HG02885 (cell line): ENCODE measurements around the gene BEST2.

Experiments
- ATAC-seq: cut with Tn5 transposase; IDR thresholded peaks from one replicate; pipeline ENCODE4 v1.9.1; 2021; ENCODE audit warnings: mild to moderate bottlenecking; ENCODE audit not compliant: unreplicated experiment, poor library complexity

The BEST2 gene

DNA sequence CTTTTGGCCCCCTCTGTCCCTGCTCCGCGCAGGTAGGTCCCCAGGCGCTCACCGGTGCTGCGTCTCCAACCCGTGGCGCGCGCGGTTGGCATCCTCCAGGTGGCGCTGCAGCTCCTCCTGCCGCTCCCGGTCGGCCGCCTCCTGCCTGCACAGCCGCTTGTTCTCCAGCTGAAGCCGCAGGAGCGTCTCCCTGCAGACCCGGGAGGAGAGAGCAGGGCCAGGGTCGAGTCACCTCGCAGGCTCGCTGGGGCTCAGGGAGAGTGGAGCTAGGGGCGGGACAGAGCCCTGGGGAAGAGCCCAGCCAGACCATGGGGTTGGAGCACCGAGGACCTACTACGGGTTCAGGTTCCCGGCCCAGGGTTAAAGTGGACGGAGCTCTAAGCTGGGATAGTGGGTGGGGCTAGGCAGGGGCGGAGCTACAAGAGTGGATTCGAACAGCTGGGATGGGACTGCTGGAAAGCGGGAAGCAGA, 14.5 kb downstream of the BEST2 start:
- ATAC-seq: peak; percentile 58

DNA sequence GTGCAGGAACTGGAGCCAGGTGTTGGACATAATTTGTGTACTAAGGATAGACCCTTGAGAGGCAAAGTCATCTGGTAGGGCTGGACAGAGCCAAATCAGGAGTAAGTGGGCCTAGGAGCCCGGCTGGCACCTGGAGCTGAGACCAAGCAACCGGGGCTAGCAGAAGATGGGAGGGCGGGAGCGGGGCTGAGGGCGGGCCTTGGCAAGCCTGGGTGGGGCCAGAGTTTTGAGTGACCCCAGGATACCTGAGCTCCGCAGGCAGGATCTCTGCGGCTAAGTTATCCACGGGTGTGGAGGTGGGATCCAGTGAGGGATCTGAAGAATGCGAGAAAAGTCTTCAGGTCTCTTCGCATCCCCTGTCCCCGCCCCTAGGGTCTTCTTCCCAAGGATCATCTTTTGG, 15.6 kb downstream of the BEST2 start:
- no peak for ATAC-seq

DNA sequence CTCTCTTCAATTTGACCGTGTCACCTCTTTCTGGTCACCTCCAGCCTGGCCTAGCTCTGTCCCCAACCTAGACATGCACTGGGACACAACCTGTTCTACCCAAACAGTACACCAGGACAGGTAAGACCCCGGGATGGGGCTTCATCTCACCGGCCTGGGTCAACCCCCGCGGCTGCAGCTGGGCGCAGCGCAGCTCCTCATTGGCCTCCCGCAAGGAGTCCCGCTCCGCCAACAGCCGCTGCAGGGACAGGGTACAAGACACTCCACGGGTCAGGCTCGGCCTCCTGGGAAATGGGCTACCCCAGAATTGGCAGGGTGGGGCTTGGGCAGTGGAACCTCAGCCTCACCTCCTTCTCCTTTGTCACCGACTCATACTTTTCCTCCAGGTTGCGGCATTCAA, 16.1 kb downstream of the BEST2 start:
- ATAC-seq: no peak

DNA sequence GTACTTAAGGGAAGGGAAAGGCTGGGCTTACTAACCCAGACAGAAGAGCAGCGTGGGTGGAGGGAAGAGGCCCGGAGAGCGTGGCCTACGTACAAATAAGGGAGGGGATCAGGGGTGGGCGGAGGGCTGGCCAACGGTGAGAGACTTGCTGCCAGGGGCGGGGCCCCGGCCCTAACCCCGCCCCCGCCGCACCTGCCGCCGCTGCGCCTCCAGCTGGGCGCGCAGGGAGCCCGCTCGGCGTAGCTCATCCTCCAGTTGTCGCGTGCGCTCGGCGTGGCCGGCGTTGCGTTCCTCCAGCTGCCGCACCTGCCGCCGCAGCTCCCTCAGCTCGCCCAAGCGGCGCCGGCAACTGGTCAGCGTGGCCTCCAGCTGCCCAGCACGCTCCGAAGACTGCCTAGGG, 18.1 kb downstream of the BEST2 start:
- ATAC-seq: no peak

DNA sequence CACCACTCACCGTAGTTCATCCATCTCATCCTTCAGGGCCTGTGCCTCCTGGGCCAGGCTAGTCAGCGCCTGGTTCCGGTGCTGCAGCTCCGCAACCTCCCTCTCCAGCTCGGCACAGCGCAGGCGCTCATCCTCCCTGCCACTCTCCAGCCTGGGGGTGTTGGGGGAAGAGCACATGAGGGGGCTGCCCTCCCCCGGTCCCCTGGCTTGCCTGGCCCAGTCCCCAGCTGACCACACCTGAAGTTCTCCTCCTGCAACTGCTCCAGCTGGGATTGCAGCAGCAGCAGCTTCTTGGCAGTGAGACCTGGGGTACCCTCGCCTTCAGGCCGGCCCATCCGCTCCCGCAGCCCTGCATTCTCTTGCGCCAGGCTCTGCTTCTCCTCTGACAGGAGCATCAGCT, 19.3 kb downstream of the BEST2 start:
- ATAC-seq: no peak

DNA sequence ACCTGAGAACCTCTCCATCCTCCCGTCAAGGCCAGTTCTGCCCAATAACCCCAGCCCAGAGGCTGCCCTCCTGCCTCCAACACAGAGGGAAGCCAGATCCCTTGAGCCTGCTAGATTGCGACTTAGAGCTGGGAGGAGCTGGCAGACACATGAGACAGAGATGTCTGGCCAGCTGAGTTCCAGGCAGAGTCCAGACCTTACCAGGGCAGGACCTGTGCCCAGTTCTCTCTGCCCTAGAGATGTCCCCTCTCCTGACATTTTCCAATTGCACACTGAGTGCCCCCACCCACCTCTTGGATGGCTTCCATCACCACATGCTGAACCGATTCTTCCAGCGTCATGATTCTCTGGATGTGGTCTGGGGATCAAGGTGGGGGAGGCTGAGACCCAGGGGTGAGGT, 20.7 kb downstream of the BEST2 start:
- no peak for ATAC-seq

DNA sequence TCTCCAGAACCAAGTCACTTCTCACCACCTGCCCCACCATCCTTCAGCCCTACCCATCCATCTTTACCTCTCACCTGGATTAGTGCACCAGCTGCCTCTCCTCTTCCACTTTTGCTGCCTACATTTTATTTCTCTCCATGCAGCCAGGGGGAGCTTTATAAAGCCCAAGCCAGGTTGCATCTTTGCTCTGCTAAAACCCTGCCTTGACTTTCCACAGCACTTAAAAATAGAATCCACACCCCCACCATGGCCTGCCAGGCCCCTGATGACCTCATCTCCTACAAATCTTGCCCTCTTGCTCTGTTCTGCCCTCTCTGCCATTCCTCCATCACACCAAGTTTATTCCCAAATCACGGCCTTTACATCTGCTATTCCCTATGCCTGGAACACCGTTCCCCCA, 22.0 kb downstream of the BEST2 start:
- no peak for ATAC-seq

DNA sequence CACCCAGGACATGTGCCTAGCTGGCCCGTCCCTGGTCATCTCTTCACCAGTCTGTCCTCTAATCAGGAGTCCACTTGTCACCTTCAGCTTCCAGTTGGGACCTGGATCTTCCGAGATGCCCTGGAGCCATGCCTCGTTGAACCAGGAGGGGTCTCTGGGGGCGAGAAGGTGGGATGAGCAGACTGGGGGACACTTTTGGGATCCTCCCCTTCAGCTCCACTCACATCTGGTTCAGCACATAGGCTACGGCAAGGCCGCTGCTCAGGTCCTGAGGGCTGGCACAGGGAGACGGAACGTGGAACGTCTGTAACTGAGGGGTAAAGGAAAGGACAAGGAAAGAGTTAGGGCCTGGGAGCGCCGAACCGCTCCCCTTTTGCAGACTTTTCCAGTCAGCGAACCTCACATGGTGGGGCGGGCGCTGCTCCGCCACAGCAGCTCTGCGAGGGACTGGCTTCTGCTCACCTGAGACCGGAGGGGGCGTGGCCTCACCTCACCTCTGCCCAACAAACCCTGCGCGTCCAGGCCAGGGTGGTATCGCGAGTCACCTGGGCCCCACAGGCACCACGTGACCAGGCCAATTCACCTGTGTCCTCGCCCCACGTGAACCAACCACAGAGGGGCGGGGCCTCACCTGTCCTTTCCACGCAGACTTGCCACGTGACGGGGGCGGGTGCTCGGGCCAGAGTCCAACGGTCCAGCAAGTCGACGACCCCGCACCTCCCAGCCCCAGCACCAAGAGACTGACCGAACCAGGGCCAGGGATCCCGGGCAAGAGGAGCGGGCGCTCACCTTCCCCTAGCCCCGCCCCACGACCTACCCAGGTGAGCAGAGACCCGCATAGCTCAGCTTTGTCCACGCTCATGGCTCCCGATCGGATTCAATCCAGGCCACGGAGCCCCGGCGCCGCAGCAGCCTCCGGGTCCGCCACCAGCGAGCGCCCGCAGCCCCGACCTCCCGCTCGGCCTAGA, 23.3 kb downstream of the BEST2 start, which contains the start of gene HOOK2:
TSS of gene HOOK2 (minus strand) at position 965 of the 968 bp plus-strand sequence. CDS start at position 862, 103 bp downstream.
- peak; percentile 8 for ATAC-seq

DNA sequence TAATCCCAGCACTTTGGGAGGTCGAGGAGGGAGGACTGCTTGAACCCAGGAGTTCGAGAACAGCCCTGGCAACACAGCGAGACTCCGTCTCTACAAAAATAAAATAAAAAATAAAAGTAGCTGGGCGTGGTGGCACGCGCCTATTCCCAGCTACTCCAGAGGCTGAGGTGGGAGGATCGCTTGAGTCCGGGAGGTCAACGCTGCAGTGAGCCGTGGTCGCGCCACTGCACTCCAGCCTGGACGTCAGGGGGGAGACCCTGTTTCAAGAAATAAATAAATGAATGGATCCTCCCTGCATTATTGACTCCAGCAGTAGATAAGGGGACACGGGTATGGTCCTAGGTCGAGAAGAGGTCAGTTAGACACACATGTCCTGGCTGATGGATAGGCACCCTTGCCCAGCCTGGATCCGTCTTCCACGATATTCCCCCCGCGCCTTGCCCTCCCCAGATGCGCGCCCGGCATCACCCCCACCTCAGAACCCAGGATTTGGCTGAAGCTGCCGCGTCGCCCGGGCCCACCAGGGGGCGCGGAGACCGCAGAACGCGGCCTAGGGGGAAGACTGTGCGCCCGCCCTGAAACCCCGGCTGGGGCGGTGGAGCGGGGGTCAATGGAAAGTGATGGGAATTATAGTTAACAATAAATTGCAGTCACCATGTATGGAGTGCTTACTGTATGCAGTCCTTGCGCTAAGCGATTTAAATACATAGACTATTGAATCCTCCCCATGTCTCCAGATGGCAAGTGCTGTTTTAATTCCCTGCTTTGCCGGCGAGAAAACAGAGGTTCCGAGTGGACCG, 25.8 kb downstream of the BEST2 start:
- ATAC-seq: peak; percentile 37

DNA sequence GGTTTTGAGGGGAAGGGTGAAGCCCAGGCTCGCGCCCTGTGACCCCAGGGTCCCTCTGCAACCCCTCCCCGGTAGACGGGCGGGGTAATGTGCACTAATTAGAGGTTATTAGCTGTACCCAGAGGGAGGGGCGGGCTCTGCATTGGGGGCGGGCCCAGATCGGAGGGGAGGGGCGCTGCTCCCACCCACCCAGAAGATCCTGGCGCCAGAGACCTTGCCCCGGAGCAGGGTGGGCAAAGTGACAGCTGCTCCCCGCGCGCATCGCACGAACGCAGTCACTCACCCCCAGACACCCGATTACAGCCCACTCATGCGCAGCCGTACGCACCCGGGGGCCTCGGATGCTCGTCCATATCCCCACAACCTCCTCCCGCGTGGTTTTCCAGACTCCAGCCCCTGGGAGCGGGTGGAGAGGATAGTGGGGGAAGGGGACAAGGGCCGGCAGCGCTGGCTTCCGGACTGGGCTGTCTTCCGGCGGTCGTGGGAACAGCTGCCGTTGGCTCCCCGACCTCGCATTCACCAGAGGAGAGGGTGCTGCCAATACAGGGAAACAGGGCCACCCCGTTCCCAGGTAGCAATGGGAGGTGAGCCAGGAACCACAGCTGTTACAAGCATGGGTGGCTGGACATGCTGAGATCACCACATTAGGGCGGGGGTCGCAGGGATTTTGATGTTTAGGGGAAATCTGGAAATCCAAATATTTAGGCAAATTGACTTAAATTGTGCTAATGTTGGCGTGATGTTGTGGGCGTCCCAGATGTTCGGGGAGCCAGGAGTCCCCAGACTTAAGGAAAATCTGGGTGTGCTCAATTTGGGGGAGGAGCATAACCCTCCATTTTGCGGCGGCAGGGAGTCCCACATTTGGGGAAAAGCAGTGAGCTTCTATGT, 26.7 kb downstream of the BEST2 start:
- ATAC-seq: no peak

DNA sequence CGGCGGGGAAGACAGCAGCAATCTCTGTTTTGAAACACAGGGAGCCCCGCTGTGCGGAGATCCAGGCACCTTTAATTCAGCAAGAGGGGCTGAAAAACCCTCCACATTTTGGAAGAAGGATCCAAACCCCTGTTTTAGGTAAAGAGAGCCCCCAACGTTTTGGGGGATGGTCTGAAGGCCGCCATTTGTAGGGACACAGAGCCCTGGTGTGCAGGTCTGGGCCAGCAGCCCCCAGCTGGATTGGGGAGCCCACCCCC, 27.2 kb downstream of the BEST2 start:
- ATAC-seq: no peak

DNA sequence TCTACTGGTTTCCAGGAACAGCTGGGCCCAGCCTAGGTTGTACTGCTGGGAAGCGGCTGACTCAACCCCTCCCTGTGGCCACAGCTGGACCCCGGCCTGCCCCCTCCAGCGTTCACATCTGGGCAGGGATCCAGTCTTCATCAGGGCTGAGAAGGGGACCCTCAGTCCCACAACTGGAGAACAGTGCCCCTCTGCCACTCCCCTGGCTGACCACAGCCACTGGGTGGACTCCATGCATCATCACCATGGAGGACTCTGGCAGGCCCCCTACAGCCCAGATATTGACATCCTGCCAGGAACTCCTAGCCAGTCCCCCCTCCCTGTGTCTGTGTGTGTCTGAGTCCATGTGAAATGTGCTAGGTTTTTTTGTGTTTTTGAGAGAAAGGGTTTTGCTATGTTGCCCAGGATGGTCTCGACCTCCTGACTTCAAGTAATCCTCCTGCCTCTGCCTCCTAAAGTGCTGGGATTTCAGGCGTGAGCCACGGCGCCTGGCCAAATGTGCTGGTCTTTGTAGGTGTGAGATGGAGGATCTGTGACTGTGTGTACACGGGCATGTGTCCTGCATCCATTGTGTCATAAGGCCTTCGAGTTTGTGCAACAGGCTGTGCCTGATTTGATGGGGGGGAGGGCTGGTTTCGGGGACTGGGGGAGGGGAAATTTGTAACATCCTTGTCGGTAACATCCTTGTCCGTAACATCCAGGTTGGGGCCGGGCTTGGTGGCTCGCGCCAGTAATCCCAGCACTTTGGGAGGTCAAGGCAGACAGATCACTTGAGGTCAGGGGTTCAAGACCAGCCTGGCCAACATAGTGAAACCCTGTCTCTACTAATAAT, 27.8 kb downstream of the BEST2 start:
- no peak for ATAC-seq

DNA sequence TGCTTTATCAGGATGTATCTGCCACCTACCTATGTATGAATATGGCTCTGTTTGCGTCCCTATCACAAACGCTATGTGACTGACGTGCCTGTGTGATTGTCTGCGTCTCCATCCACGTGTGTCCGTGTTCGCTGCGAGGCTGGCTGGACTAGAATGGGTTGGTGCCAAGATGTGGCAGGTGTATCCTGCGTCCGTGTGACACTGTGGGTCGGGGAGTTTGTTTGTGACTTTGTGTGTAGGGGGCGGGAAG, 30.5 kb downstream of the BEST2 start:
- no peak for ATAC-seq

DNA sequence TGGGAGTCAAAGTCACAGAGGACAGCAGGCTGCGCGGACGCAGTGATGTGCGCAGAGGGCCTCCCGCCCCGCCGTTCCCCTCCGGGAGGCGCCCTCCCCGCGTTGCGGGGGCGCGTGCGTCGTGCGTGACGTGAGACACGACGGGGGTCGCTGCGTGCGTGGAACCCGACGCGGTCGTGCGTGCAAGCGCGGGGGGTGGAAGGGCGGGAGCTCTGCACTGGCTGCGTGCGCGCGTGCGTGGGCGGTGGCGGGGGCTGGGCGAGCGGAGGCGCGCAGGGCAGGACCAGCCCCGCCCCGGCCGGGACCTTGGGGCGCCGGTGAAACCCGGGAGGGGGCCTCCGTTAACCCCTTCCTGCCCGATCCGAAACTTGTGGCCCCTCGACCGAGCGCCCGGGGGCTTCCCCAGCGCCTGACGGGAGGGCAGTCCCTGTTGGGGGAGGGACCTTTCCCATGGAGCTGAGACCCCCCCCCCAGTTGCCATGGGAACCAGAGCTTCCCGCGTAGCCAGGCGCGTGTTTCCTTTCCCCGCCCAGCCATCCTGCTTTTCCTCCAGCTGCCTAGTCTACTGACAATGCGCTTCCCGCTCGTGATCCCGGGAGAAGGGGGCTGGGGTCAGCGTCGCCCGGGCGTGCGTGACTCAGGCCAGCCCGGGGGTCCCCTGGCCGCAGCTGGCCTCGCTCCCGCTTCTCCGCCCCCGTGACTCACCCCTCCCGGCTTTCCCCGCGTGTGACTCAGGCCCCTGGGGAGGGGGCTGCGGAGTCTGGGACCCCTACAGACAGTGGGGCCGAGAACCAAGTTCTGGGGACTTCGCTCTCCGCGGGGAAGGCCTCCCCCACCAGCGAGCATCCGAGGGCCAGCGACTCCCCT, 31.1 kb downstream of the BEST2 start:
- peak; percentile 51 for ATAC-seq

DNA sequence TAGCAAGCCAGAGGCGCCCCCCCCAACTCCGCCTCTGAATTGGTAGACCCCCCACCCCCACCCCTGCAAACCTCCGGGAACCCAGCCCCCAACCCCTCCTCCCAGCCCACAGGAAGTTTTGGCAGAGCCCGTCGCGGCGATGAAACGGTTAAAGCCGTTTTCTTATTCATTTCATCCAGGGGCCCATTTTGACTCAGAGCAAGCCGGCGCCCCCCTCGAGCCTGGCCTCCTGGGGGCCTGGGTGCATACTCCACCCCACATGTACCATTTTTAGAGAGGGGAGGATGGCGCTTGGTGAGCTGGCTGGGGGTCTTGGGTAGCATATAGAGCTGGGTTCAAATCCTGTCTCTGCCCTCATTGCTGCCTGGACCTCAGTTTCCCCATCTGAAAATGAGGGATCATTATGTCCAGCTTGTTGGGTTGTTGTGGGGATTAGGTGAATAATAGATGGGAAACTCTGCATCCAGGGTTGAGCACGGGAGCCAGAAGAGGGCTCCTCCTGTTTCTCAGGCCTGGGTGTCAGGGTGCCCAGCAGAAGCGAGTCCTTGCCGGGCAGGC, 31.8 kb downstream of the BEST2 start:
- no peak for ATAC-seq

DNA sequence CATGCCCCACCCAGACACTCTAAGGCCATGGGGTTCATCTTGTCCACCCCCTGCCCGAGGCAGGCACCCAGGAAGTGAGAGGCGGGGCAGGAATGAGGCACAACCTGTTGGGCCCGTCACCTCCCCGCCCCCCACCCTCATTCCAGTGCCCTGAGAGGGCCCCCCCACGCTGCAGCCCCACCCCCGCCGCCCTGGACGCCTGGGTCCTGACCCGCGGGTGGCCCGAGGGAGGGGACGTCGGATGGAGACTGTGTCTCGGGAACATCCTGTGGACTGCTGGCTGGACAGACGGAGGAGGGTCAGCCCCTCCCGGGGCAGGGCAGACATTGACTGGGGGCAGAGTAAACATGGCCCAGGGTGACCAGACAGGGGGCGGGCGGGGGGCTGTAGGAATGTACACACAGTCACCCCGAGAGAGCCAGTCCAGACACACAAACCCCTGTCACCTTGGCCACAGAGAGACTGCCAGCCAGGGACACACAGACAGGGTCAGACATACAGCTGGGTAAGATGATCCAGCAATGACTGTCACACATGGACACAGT, 32.3 kb downstream of the BEST2 start:
- ATAC-seq: no peak

DNA sequence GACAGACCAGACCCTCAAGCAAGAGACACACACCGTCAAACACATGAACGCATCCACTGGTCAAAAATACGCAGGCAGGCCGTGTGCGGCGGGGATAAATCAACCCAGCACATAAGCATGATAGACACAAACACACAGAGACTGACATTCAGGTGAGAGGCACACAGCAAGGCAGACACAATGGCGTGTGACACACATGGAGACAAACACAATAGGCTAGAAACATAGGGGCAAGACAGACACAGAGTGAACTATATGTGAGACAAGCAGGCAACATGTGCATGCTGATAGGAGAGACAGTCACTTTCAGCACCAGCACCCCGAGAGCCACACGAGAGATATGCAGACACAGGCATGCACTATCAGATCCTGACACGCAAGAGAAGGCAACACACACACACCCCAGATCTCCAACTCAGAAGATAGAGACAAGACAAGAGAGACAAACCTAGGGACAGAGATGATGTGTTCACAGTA, 32.8 kb downstream of the BEST2 start:
- ATAC-seq: no peak

DNA sequence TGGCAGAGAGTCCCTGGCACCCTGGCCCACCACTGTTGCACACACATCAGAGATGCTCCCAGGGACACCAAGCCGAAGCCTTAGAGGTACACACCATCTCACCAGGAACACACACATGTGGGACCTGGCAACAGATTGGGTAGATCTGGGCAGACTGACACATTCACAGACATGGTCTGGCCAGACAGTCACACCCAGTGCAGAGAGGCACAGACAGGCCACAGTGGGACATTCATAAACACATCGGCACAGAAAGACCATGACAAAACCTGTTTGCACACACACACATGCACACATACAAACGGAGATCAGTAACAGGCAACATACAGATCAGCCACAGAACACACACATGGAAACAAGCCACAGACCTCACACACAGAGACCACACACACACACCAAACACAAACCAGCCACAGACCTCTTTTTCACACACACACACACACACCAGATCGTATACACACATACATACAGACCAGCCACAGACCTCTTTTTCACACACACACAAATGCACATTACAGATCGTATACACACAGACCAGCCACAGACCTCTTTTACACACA, 33.4 kb downstream of the BEST2 start:
- ATAC-seq: no peak
